Activated CD4-positive, alpha-beta T cell treated with anti-CD3 and anti-CD28 coated beads, Interleukin-2, amount 50 U/mL, for 16 hours (primary cell): ENCODE data around the gene MSL2.
"Not testable (repeated sequence)": the region's sequence is repeated elsewhere in the genome, so short reads cannot be mapped to it uniquely, and the experiment has no call there.

Experiments used
- DNase-seq: peaks from one replicate; pipeline ENCODE4 v3.0.0-alpha.2; 2020

Gene MSL2

DNA sequence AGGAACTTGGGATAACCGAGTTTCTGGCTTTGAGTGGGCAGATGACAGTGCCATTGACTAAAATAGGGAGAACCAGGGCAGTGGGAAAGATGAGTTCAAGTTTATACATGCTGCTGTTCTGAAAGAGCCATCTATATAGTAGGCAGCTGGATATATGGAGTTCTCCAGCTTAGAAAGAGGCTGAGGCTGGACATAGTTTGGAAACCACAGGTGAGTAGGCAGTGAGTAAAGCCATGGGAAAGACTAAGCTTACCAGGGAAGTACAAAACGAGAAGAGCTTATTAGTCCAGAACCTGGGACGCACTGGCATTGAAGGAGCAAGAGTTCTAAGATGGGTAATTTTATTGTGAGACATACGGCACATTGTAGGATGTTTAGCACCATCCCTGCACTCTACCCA lies 54.2 kb downstream of the MSL2 start:
- DNase-seq, result no peak

DNA sequence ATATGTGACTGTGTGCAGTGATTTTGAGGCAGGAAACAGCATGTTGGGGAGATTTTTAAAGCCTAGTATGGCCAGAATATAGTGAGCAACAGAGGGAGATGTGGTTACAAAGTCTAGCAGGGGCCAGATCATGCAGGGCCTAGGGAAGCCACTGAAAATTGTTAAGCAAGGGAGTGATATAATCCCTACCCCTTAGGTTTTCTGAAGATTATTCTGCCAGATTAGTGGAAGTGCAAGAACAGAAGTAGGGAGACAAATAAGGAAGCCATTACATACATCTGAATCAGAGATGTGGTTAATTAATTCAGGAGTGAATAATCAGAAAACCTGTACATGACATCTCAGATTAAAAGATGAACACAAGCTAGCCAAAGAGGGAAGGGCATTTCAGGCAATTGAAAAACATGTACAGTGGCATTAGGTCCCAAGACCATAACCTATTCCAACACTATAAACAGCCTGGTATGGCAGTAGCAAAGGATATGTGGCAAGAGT lies 54.8 kb downstream of the MSL2 start:
- no peak for DNase-seq

GRCh38 chr3:136136454-136136853 lies 59.7 kb downstream of the MSL2 start:
- no peak for DNase-seq

GRCh38 chr3:136135039-136135802 lies 60.9 kb downstream of the MSL2 start:
- DNase-seq, result no peak

GRCh38 chr3:136134091-136134490 lies 62.0 kb downstream of the MSL2 start:
- DNase-seq, result no peak

- not testable (repeated sequence) for DNase-seq
Measured at GRCh38 chr3:136131647-136132046, 64.5 kb downstream of the MSL2 start.

GRCh38 chr3:136122006-136122405 lies 74.1 kb downstream of the MSL2 start:
- no peak for DNase-seq

- DNase-seq, result no peak
Measured at GRCh38 chr3:136120373-136121348, 75.5 kb downstream of the MSL2 start.

DNA sequence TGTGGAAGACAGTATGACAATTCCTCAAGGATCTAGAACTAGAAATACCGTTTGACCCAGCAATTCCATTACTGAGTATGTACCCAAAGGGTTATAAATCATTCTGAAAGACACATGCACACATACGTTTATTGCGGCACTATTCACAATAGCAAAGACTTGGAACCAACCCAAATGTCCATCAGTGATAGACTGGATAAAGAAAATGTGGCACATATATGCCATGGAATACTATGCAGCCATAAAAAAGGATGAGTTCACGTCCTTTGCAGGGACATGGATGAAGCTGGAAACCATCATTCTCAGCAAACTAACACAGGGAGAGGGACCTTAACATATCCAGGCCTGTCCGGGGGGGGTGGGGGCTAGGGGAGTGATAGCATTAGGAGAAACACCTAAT lies 76.4 kb downstream of the MSL2 start:
- DNase-seq, result not testable (repeated sequence)

DNA sequence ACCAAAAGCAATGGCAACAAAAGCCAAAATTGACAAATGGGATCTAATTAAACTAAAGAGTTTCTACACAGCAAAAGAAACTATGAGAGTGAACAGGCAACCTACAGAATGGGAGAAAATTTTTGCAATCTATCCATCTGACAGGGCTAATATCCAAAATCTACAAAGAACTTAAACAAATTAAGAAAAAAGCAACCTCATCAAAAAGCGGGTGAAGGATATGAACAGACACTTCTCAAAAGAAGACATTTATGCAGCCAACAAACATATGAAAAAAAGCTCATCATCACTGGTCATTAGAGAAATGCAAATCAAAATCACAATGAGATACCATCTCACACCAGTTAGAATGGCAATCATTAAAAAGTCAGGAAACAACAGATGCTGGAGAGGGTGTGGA lies 76.8 kb downstream of the MSL2 start:
- not testable (repeated sequence) for DNase-seq

DNA sequence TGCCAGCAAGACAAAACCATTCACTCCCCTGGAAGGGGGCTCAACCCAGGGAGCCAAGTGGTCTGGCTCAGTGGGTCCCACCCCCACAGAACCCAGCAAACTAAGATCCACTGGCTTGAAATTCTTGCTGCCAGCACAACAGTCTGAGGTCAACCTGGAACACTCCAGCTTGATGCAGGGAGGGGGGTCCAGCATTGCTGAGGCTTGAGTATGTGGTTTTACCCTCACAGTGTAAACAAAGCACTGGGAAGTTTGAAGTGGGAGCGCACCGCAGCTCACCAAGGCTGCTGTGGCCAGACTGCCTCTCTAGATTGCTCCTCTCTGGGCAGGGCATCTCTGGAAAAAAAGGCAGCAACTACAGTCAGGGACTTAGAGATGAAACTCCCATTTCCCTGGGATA lies 81.7 kb downstream of the MSL2 start:
- DNase-seq, result no peak

DNA sequence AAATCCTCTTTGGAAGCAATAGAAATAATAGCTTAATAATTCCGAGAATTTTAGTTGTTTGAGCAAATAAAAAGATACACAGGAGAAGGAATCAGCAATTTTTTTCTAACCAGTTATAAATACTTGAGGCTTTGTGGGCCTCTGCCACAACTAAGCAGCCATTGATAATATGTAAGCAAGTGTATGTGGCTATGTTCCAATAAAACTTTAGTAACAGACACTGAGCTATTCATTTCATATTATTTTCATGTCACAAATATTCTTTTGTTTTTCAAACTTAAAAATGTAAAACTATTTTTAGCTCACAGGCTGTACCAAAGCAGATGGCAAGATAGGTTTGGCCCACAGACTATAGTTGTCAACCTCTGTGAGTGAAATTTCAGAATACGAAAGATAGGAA lies 85.7 kb downstream of the MSL2 start:
- no peak for DNase-seq

- DNase-seq, result peak; percentile 45
Measured at GRCh38 chr3:136109499-136109898, 86.6 kb downstream of the MSL2 start.

DNA sequence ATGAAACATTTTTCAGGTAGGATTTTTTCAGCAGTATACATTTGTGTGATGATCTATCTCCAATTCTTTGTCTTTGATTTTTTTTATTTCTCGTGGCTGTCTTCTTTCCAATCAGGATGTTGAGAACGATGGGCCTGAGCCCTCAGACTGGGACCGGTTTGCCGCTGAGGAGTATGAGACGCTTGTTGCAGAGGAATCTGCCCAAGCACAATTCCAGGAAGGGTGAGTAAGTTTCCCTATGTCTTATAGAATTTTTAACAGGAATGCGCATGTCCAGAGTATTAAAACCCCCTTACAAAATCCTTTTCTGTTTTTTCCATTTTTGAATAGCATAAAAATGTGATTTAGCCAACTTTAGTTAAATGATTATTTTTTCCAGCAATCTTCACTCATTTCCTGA lies 90.0 kb downstream of the MSL2 start:
- no peak for DNase-seq

GRCh38 chr3:136105044-136105443 lies 91.1 kb downstream of the MSL2 start:
- no peak for DNase-seq
